Right lobe of liver (tissue), 4 donors: ENCODE data around the gene EML2.

Experiments
- POLR2A ChIP-seq: fragments of 450-650 bp; IDR thresholded peaks from one replicate; pipeline ENCODE4 v1.6.1; 2017; ENCODE audit warnings: antibody characterized with exemption, mild to moderate bottlenecking
- TF ChIP-seq, protein P1 (sequence below), 4 donors: fragments of 200-600 bp in 3 of 4; fragments of 450-650 bp in 1 of 4; IDR thresholded peaks; one replicate each; pipeline versions ENCODE4 v1.5.1 to v1.8.0; 2016 to 2022; ENCODE audit warnings: antibody characterized with exemption in 4 of 4, mild to moderate bottlenecking in 2 of 4
- donor health status: DM: no; HTN: no; CAD: no.
- donor health status: DM: no; HTN: no; CAD: no.
- donor health status: DM: no; HTN: yes; CAD: no.

- TF ChIP-seq, protein P1, sequence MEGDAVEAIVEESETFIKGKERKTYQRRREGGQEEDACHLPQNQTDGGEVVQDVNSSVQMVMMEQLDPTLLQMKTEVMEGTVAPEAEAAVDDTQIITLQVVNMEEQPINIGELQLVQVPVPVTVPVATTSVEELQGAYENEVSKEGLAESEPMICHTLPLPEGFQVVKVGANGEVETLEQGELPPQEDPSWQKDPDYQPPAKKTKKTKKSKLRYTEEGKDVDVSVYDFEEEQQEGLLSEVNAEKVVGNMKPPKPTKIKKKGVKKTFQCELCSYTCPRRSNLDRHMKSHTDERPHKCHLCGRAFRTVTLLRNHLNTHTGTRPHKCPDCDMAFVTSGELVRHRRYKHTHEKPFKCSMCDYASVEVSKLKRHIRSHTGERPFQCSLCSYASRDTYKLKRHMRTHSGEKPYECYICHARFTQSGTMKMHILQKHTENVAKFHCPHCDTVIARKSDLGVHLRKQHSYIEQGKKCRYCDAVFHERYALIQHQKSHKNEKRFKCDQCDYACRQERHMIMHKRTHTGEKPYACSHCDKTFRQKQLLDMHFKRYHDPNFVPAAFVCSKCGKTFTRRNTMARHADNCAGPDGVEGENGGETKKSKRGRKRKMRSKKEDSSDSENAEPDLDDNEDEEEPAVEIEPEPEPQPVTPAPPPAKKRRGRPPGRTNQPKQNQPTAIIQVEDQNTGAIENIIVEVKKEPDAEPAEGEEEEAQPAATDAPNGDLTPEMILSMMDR (IDR thresholded peaks at IDR 0.05) = no peak
- TF ChIP-seq POLR2A = no peak
Measured at GRCh38 chr19:45682908-45683307, 43.7 kb upstream of the EML2 start.
